NCI-H128 (cell line): ENCODE data around the gene SRPRB.

Source experiments
- DNase-seq: peaks from one replicate; lab custom pipeline; 2025; ENCODE audit not compliant: unreplicated experiment; lab: John Stamatoyannopoulos, UW

The SRPRB gene, protein sequence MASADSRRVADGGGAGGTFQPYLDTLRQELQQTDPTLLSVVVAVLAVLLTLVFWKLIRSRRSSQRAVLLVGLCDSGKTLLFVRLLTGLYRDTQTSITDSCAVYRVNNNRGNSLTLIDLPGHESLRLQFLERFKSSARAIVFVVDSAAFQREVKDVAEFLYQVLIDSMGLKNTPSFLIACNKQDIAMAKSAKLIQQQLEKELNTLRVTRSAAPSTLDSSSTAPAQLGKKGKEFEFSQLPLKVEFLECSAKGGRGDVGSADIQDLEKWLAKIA

DNA sequence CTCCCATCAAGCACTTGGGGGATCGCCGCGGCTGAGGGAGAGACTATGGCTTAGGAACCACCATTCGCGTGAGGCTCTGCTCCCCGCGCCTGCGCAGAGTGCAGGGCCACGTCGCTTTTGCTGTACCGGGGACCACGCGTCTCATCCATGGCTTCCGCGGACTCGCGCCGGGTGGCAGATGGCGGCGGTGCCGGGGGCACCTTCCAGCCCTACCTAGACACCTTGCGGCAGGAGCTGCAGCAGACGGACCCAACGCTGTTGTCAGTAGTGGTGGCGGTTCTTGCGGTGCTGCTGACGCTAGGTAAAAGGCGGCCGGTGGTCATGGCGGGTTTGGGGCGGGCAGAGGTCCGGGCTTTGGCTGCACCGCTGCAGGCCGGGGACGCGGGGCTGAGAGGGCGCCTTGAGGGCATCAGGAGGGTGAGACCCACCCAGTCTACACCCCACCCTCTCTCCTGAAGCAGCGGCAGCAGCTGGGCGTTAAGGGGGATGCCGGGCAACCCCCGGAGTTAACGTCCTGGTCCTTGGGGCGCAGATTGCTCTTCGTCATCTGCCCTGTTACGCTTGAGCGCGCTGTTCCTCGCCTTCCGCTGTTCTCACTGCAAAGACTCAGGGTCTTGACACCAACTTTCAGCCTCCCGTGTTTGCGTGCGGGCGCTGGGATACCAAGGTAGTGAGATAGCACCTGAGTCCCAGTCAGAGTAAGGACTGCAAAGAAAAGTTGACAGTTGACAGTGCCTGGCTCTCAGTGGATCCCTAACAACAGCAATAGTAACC lies at the start of gene SRPRB:
TSS of gene SRPRB (plus strand) at position 114 of the 774 bp plus-strand sequence. CDS start at position 148, 34 bp downstream.
- DNase-seq = peak; percentile 92

DNA sequence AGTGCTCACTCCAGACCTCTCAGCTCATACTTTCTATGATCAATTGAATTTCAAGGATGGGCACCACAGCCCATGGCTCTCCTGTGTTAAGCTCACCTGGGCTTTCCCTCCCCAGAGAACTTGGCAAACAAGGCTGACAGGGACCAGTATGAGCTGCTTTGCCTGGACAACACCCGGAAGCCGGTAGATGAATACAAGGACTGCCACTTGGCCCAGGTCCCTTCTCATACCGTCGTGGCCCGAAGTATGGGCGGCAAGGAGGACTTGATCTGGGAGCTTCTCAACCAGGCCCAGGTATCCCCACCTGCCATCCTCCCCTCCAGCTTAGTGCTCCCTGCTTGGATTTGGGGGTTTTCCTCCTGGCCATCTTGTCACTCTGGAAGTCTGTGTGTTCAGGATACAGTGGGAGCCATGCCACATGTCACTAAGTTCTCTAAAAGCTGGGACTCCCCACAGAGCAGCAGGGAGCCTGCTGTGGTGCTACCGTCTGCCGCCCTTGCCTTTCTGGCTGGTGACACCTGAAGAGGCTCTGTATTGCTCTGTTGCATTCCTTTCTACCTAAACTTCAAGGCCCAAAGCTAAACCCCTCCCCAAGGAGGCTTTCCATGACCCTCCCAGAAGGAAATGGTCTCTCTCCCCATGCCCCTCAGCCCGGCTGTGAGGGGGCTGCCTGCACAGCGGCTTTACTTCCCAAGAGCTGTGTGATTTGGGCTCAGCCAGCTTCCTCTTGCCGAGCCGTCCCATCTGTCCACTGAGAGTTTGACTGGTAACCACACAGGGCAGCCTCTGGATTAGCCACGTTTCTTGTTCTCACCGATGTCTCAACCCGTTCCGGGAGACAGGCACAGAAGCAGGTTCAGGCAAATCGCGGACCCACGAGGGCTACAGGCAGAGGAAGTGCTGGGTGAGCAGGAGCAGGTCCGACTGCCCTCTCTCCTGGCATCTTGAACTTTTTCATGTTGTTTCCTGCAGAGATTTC lies 48.6 kb upstream of the SRPRB start:
- DNase-seq = no peak

DNA sequence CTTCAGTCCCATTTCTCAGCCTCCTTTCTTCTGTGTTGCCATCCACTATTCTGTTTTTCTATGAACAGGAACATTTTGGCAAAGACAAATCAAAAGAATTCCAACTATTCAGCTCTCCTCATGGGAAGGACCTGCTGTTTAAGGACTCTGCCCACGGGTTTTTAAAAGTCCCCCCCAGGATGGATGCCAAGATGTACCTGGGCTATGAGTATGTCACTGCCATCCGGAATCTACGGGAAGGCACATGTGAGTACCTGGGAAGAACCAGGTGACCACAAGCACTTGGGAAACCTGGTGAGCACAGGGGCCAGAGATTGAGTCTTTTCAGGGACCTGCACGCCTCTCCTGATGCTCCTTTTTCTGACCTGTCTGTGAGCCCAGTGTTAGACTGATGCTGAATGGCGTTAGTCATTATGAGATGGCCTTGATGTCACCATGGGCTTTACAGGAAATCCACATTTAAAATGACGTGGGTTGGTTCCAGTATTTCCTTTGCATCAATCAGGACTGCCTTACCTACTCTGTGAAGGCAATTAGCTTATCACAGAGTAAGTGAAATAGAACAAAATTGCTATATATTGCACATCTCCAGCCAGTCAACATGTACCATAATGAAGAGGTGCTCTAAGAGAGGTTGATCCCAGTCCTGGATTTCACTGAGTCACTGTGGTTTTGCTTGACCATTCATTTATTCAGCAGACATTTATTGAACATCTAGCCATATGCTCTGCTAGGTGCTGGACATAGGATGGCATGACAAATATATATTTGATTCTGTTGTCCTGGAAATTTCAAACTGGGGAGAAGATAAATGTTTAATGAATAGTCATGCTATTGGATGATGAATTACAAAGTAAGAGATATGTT lies 47.7 kb upstream of the SRPRB start:
- no peak for DNase-seq

DNA sequence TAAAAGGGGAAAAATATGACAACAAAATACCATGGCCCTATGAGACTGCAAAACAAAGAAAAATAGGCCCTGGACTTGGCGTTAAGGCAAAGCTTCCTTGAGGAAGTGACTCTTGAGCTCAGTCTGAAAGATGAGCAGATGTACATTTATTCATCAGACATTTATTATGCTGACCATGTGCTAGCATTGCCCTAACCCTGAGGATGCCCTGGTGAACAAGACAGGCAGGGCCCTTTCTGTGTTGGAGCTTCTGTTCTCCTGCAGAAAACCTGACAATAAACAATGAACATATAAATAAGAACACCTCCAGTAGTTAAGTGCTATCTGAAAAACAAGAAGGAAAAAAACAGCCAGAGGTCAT lies 47.1 kb upstream of the SRPRB start:
- no peak for DNase-seq

GRCh38 chr3:133758964-133759739 lies 46.5 kb upstream of the SRPRB start:
- no peak for DNase-seq

GRCh38 chr3:133759740-133760305 lies 45.8 kb upstream of the SRPRB start:
- DNase-seq = no peak

DNA sequence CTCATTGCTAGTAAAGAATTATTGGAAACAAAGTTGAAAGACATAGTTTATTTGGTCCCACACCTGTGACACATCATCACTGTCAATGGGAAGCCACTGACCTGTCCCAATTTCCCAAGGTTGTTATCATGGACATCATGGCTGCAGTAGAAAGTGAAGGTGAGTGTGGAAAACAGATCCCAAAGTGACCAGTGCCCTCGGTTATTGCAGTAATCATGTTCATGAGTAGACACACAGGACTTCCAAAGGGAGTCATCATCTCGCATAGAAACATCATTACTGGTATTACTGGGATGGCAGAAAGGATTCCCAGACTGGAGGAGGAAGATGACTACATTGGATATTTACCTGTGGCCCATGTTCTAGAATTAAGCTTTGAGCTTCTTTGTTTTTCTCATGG lies 44.7 kb upstream of the SRPRB start:
- DNase-seq = no peak

- DNase-seq = no peak
Observed at GRCh38 chr3:133761605-133762484, 43.8 kb upstream of the SRPRB start.

GRCh38 chr3:133762539-133762938 lies 43.1 kb upstream of the SRPRB start:
- DNase-seq = no peak

GRCh38 chr3:133763797-133764683 lies 41.6 kb upstream of the SRPRB start:
- DNase-seq = no peak

- DNase-seq = no peak
Observed at GRCh38 chr3:133765256-133765655, 40.4 kb upstream of the SRPRB start.

- DNase-seq = no peak
Observed at GRCh38 chr3:133767607-133768006, 38.0 kb upstream of the SRPRB start.

DNA sequence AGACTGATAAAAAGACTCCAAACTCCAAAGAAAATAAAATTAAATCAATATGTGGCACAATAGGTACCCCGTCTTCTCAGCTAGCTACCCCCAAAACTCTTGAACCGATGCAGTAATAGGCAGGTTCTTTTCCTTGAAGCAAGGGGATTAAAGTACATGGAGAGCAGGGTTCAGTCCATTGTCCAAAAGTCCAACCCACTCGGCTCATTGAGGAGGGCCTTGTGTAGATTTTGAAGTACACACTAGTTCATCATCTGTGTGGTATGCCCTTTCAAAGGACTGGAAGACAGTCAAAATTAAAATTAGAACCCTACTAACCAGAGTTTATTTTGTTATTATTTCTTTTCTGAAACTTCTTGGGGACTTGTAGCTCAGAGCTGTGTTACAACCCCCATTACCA lies 36.1 kb upstream of the SRPRB start:
- no peak for DNase-seq

DNA sequence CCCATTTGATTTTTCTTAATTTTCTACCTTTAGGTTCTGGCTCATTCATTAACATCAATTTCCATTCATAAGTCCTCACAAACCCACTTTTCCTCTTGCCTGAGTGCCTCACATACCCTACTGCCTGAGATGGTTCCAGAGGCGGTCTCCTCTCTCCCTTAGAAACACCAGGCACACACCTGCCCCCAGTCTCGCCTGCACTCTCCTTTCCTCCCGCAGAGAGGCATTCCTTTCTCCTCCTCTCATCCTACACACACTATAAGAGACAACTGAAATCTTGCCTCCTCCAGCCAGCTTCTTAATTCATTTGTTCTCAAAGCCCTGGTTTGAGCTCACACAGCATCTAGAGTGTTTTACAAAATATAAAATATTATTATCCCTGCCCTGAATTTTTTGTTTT lies 31.9 kb upstream of the SRPRB start:
- no peak for DNase-seq

GRCh38 chr3:133775309-133775708 lies 30.3 kb upstream of the SRPRB start:
- DNase-seq = no peak

GRCh38 chr3:133775835-133776234 lies 29.8 kb upstream of the SRPRB start:
- no peak for DNase-seq

DNA sequence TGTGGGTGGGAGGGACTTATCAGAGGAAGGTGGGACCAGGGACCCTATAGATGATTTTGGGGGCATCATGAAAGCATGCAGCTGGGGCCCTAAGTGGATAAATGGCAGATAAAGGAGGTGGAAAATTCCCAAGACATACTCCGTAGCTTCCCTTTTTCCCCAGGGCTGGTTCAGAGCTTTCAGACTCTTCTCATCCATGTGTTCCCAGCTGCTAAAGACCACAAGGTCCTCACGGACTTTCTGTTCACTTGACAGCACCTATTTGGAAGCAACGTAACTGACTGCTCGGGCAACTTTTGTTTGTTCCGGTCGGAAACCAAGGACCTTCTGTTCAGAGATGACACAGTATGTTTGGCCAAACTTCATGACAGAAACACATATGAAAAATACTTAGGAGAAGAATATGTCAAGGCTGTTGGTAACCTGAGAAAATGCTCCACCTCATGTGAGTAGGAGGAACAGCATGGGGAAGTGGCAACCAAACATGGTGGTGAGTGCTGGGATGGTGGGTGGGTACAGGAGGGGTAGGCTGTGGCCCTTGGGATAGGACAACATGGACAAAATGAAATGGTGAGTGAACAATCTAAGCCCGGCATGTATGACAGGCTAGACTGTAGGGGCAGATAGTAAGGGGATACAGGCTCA lies 28.7 kb upstream of the SRPRB start:
- no peak for DNase-seq
